K562 (cell line): ENCODE results near the gene CD164L2. TPM values are rescaled to one million over a fixed set of nuclear protein-coding genes. Genes with fewer than 3 reads are reported as not detected.

Experiments
- CBX2 ChIP-seq: fragments of 200-600 bp; sonication (generic); IDR thresholded peaks from one replicate; pipeline ENCODE4 v1.6.1; 2012; ENCODE audit warnings: mild to moderate bottlenecking, low read length, inconsistent platforms; ENCODE audit not compliant: insufficient read depth, poor library complexity, severe bottlenecking
- CC2D1A ChIP-seq: fragments of 450-650 bp; IDR thresholded peaks from 2 replicates; pipeline ENCODE4 v1.6.1; 2017; ENCODE audit warnings: mild to moderate bottlenecking
- CCAR2 ChIP-seq: fragments of 200-400 bp; formaldehyde crosslinking; IDR thresholded peaks from 2 replicates; pipeline ENCODE4 v1.6.1; 2017; ENCODE audit warnings: mild to moderate bottlenecking, low read depth, low read length
- CEBPZ ChIP-seq: fragments of 150-350 bp; IDR thresholded peaks from 2 replicates; pipeline ENCODE4 v1.6.1; 2014; ENCODE audit warnings: low read depth, mild to moderate bottlenecking, low read length, borderline replicate concordance
- E2F8 ChIP-seq: fragments of 450-650 bp; IDR thresholded peaks from 2 replicates; pipeline ENCODE4 v1.7.1; 2018; ENCODE audit warnings: mild to moderate bottlenecking, low read depth; ENCODE audit not compliant: partially characterized antibody
- FOXA3 ChIP-seq, 2 experiments: fragments of 450-650 bp in 1 of 2; sonication (generic) in 1 of 2; formaldehyde crosslinking; IDR thresholded peaks in 1 of 2; conservative IDR thresholded peaks in 1 of 2; 2 replicates each; pipeline versions ENCODE4 v1.4.0 to v1.8.0; 2020 to 2022; ENCODE audit warnings: mild to moderate bottlenecking in 2 of 2, missing genetic modification reagents in 1 of 2
- MTA1 ChIP-seq: fragments of 450-650 bp; IDR thresholded peaks from 2 replicates; pipeline ENCODE4 v1.6.1; 2017; ENCODE audit warnings: borderline replicate concordance
- NR2C2 ChIP-seq, 2 experiments: fragments of 200-800 bp in 1 of 2; sonication (Bioruptor generic) in 1 of 2; sonication (generic) in 1 of 2; formaldehyde crosslinking in 1 of 2; IDR thresholded peaks; 2 replicates each; pipeline versions ENCODE4 v1.6.1 to v1.8.0; 2016 to 2022; ENCODE audit warnings: mild to moderate bottlenecking in 1 of 2, missing compliant biosample characterization in 1 of 2, missing genetic modification characterization in 1 of 2, missing genetic modification reagents in 1 of 2
- RBM39 ChIP-seq: fragments of 200-400 bp; formaldehyde crosslinking; optimal IDR thresholded peaks from 2 replicates; pipeline ENCODE3; 2018; ENCODE audit warnings: low read depth, low read length
- TFE3 ChIP-seq: fragments of 450-650 bp; formaldehyde crosslinking; IDR thresholded peaks from 2 replicates; pipeline ENCODE4 v1.4.0; 2020; ENCODE audit warnings: mild to moderate bottlenecking, mixed read lengths
- U2AF2 ChIP-seq: fragments of 200-400 bp; formaldehyde crosslinking; optimal IDR thresholded peaks from 2 replicates; pipeline ENCODE3; 2017; ENCODE audit warnings: low read depth, mild to moderate bottlenecking, low read length
- ZBTB34 ChIP-seq: fragments of 250-450 bp; sonication (Bioruptor Pico); IDR thresholded peaks from 2 replicates; pipeline ENCODE4 v1.8.0; 2021; ENCODE audit warnings: mild to moderate bottlenecking, moderate library complexity
- ZC3H11A ChIP-seq: IDR thresholded peaks from 2 replicates; pipeline ENCODE4 v1.6.1; 2012; ENCODE audit warnings: low read depth, low read length, improper control_type of control experiment
- ZNF717 ChIP-seq: fragments of 250-450 bp; sonication (Bioruptor Pico); IDR thresholded peaks from 2 replicates; pipeline ENCODE4 v1.5.0; 2021
- polyA plus RNA-seq, 8 experiments: library from polyadenylated mRNA; depleted of rRNA in 4 of 8; stranded (reverse) in 5 of 8; unstranded in 3 of 8; fragments of >200 nt; fragmentation: Nextera tagmentation in 2 of 8; fragmentation: Illumina TruSeq in 1 of 8; extraction: Ambion mirVana in 2 of 8; extraction: Trizol in 1 of 8; gene quantifications; 2 replicates each; pipeline versions ENCODE4 v1.2.1 to v1.2.3, GENCODE V29; 2011 to 2014; ENCODE audit warnings: inconsistent platforms in 1 of 8, missing spikeins in 1 of 8
- total RNA-seq, 7 experiments: library from RNA; depleted of rRNA in 6 of 7; stranded (reverse); fragments of >200 nt in 6 of 7; fragmentation: Illumina TruSeq in 2 of 7; extraction: Trizol in 2 of 7; gene quantifications; 2 replicates each; pipeline versions ENCODE4 v1.2.1 to v1.2.3, GENCODE V29; 2011 to 2021; ENCODE audit warnings: low replicate concordance in 1 of 7

The CD164L2 gene
- total and polyA plus RNA-seq, 9 of the 15 experiments (the other 6 are each of a cell fraction or from before 2014, with no cell fraction given) = 0.08 to 0.92 (median 0.38) TPM; not detected in 1

GRCh38 chr1:27364696-27365371 lies 18.3 kb downstream of the CD164L2 start (continued):
- TF ChIP-seq E2F8 = no peak
- TF ChIP-seq ZNF717 = no peak
- TF ChIP-seq CCAR2 = no peak
- TF ChIP-seq FOXA3 (CRISPR knock-in tag; conservative IDR thresholded peaks at IDR 0.05 in 1 of 2, IDR thresholded peaks at IDR 0.05 in 1 of 2) = no peak
- no peak for TF ChIP-seq U2AF2
- no peak for TF ChIP-seq CBX2
- TF ChIP-seq TFE3 (CRISPR knock-in tag) = no peak
- no peak for TF ChIP-seq MTA1
- no peak for TF ChIP-seq NR2C2 (CRISPR knock-in tag; IDR thresholded peaks at IDR 0.05)
- TF ChIP-seq NR2C2 (tag; IDR thresholded peaks at IDR 0.05) = peak; percentile 69
- TF ChIP-seq RBM39 = no peak
- no peak for TF ChIP-seq ZC3H11A
- no peak for TF ChIP-seq CC2D1A
- no peak for TF ChIP-seq ZBTB34 (CRISPR knock-in tag)
- no peak for TF ChIP-seq CEBPZ
